ENCODE results near the gene SFT2D1.

SFT2D1 gene

DNA sequence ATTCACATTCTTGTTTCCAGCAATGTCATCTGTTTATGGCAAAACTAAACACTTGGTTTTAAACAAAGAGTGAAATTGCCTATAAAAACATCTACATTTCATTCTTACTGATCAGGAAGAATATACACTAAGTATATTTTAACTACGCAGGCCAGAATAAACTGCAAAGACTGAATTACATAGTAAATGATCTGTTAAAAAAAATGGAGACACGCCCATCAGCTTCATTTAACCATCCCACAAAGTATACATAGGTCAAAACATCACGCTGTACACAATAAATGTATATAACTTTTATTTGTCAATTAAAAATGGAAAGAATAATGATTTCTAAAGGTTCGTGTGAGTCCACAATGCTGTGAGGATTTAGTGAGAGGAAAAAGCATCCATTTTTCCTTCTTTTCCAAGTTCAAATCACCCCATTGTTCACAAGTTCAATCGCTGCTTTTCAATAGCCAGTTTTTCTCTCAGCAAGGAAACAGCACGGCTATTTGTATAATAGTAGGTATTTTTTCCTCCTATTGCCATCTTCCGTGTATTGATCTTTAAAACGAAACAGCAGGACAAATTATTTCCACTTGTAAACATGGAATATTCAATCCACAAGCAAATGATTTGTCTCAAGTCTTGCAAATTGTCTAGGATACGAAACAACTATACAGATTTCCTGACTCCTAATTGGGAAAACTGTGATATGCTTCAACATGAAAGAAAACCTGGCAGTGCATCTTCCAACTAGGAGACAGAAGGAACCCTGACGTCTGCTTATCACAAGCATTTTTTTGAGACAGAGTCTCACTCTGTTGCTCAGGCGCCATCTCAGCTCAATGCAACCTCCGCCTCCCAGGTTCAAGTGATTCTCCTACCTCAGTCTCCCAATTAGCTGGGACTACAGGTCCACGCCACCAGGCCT is 10.6 kb downstream of the SFT2D1 start:
- DNase-seq = no peak

- no peak for DNase-seq
Observed at GRCh38 chr6:166330612-166331011, 11.7 kb downstream of the SFT2D1 start.

- DNase-seq = no peak
Observed at GRCh38 chr6:166325383-166326042, 16.8 kb downstream of the SFT2D1 start.

- DNase-seq = no peak
Observed at GRCh38 chr6:166323395-166323794, 18.9 kb downstream of the SFT2D1 start.

GRCh38 chr6:166318649-166319600 is 23.4 kb downstream of the SFT2D1 start:
- no peak for DNase-seq

DNA sequence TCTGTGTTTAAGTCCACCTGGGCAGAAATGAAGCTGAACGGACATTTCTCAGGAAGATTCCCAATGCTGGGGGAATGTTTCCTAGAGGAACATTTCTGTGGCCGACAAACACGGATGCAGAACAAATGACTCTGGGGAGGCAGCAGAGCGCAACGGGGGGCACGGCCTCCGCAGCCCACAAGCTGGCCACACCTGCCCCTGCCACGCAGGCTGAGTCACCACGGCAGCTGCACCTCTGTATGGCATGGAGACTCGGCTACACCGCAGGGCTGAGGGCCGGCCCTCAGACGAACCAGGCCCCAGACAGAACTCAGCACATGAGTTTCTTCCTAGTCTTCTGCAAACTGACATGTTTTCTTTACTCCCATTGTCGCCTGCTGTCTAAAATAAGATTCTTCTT is 24.1 kb downstream of the SFT2D1 start:
- DNase-seq = no peak

GRCh38 chr6:166317261-166318212 is 24.8 kb downstream of the SFT2D1 start:
- DNase-seq = no peak

DNA sequence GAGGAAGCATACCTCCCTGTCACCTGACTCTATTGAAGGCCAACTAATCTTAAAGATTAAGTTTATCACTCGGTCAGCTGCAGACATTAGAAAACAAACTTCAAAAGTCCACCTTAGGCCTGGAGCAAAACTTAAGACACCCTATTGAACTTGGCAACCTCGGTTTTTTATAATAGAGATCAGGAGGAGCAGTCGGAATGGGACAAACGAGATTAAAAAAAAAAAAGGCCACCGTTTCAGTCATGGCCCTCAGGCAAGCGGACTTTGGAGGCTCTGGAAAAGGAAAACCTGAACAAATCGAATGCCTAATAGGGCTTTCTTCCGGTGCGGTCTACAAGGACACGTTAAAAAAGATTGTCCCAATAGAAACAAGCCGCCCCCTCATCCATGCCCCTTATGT is 26.9 kb downstream of the SFT2D1 start:
- DNase-seq = no peak

DNA sequence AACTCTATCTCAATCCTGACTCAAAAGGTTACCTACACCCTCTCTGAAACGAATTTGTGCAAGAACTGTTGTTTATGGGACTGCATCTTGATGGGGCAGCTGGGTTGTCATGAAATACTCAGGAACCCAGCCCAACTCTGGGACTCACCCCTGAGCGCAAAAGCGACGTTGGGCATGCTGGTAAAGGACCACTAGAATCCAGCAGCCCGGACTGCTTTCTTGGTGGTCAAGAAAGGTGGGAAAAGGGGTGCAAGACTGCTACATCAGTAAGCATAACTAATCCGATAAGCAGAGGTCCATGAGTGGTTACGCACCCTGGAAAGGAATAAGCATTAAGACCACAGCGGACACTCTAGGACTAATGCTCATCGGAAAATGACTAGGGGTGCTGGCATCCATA is 27.9 kb downstream of the SFT2D1 start:
- DNase-seq = no peak

DNA sequence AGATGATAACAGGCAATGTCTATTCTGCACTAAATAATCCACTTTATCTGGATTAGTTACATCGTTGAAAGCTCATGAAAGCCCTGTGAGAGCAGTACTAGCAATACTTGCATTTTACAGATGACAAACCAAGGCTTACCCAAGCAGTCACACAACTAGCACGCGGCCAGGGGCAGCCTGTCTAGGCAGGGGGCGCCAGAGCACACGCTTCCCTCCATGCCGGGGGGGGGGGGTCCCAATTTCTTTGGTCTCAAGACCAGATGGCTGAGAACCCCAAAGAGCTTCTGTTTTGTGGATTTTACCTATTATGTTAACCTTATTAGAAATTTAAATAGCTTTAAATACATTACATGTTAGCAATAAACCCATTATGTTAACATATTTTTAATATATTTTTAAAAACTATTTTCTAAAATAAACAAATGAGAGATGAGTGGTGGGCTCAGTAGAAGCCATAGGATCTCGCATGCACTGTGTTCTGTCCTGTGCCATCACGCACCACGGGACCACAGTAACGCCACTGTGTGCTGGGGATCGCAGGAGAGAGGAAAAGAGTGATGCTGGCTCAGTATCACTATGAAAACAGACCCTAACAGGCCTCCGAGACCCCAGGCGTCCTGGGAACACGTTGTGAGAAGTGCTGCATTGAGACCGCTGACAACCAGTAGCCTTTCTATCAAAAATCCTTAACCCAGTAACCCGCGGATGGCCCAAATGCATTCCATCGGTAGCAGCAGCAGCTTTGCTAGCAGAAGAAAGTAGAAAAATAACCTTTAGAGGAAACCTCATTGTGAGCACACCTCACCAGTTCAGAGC is 28.9 kb downstream of the SFT2D1 start:
- no peak for DNase-seq

DNA sequence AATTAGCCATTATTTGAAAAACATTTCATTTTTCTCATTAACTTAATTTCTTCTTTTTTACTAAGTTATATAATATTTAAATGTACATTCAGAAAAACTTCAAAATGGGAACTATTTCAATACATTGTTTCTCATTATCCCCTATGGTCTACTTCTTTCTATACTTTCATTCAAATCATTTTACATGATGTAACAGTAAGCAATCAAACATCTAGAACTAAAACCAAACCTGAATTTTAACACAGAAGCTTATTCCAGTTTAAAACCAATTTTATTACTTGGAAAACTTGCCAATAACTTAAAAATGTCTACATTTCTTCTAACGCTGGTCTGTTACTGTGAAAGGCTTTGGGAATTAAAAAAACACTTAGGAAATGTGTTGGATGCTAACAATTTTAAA is 29.5 kb downstream of the SFT2D1 start:
- DNase-seq = no peak

- no peak for DNase-seq
Observed at GRCh38 chr6:166310634-166311033, 31.7 kb downstream of the SFT2D1 start.

DNA sequence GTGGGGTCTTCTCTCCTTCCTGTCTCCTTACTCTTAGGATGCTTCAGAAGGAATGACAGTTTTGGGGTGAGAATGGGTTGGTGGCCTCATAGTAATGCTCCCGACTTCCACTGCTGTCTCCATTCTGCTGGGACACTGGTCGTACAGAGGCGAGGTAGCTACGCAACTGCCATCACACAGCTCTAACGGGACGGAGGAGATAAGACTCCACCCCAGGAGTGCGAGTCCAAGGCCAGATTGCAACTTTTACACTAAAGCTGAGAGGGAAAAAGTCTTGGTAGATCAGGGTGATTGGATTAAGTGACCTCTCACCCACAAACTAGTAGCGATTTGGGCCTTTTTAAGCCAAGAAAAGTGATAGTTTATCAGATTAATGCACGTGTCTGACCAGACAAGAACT is 32.4 kb downstream of the SFT2D1 start:
- DNase-seq = no peak

DNA sequence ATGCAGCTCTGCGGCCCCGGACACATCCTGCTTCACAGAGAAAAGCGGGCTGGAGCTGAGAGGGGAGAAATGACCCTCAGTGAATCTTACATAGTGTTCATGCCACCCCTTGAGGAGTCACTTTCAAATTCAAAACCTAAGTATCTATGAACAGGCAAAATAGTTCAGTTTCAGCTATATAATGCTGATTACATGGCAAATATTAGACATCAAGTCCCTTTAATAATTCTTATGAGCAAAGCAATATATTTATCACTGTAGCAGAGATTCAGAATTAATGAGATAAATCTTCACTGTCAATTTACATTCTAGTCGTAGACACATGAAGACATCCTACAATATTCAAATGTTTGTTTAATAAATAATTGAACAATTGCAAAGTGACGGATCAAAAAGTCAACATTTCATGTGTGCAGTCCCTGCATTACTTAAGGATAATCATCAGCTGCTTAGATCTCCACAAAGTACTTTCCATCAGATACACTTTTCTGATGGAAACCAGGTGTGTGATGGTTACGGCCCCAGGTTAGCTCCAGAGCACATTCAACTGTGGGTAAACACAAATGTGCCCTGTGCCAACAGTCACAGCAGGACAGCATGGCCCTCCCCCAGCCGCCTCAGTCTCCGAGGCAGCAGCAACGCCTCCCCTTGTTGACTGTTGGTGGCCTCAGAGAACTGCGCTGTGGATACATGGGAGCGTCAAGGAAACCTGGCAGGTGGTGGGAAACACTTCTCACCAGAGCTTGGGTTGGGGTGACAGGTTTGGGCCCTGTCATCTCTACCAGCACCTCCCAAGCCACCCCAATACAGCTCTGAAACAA is 33.4 kb downstream of the SFT2D1 start:
- no peak for DNase-seq

- DNase-seq = no peak
Observed at GRCh38 chr6:166308033-166308768, 34.1 kb downstream of the SFT2D1 start, which contains the start of gene PRR18. Gene PRR18, minus strand, starts transcription at chr6:166308392. Its CDS starts 250 bp downstream, at chr6:166308142.

DNA sequence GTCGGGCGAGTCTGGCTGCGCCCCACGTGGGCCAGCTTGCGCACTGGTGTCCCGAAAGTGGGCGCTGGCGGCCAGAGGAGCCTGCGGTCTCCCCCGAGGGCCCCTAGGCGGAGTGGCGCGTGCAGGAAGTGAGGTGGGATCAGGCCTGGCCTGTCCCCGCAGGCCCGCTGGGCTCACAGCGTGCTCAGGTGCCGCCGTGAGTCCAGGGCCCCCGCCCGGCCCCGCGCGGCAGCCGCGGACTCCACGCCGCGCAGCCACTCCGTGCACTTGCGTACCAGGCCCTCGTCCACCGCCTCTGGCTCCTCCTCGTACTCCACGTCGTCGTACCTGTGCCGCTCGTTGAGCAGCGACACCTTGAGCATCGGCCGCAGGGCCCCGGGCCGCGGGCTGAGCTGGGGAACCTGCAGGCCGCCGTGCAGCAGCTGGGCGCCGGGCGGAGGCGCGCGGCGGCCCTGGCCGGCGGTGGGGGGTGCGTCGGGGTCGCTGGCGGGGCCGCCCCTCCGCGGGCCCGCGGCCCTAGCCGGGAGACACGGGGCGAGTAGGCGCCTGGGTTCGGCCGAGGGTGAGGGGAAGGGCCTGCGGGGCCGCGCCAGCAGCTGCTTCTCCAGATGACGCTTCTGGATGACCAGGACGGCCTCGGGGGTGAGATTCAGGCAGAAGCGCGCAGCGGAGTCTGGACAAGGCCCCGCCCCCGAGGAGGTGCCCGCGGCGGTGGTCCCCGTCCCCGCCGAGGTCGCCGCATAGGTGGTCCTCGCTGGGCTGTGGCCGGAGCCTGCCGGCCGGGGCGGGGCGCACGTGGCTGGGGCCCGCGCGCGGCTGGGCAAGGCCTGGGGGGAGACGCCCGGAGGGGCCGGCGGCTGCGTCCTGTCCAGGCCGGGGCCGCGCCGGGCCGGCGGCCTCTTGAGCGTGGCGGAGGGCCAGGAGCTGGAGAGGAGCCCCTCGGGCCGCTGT is 35.0 kb downstream of the SFT2D1 start:
- no peak for DNase-seq

DNA sequence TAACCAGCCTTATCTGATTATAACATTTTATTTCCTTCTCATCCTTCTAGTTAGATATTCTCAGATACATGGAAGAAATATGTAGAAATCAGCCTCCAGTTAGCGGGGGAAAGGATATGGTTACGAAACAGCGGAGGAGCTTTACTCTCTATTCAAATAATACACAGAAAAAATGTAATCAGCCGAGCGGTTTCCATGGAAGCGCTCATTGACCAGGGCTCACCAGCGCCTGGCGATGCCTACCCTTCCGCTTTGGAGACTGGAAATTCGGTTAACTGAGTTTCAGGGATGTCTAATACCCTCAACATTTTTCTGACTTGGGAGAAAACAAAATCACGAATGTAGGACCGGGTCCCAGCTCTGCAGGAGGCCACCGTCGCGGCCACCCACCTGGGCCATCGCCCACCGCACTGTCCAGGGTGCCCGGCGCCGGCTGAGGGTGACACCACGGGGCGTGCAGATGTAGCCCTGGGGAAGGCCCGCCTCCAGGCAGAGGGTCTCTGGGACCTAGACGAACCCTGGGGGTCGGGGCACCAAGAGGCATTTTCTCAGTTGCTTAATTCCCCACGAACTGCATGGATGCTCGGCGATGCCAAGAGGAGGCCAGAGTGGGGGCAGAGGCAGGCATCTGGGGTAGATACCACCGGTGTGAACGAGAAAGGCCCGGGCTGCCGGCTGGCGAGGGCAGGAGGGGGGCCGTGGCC is 35.8 kb downstream of the SFT2D1 start:
- no peak for DNase-seq

Data from stimulated activated naive CD4-positive, alpha-beta T cell treated with Interleukin-2 at 50 U/mL for 16 hours (primary cell).